B cell (primary cell): Measurements from ENCODE around the gene TMEM30B. TPM values are rescaled to one million over a fixed set of nuclear protein-coding genes. Genes with fewer than 3 reads are reported as not detected.

Experiments used
- ATAC-seq: fragments of 200-7000 bp; cut with Tn5 transposase; one replicate; pipeline ENCODE4 v1.10.0; 2021; ENCODE audit warnings: low read depth, mild to moderate bottlenecking, moderate number of reproducible peaks, moderate library complexity
- CTCF ChIA-PET: fragments of 350-600 bp; sonication (Branson Sonifier 250); formaldehyde crosslinking; loops from one replicate; lab custom pipeline; 2021; ENCODE audit warnings: antibody characterized with exemption, inconsistent platforms; lab: Charles Lee
- POLR2A ChIA-PET: fragments of 350-600 bp; sonication (Branson Sonifier 250); formaldehyde crosslinking; loops from one replicate; lab custom pipeline; 2021; ENCODE audit warnings: antibody characterized with exemption; lab: Charles Lee
- DNase-seq: peaks from one replicate; pipeline ENCODE4 v3.0.0; 2013
- H2AFZ ChIP-seq: 2 replicates; pipeline ENCODE4 v1.6.1; 2012; ENCODE audit warnings: mild to moderate bottlenecking, low read depth, low read length; ENCODE audit not compliant: insufficient read depth, poor library complexity, severe bottlenecking
- H3K27ac ChIP-seq, 2 donors: 1 replicate in 1 of 2; 2 replicates in 1 of 2; pipeline ENCODE4 v1.5.1; 2012 to 2013; ENCODE audit warnings: low read length in 2 of 2, mild to moderate bottlenecking in 2 of 2, moderate library complexity in 1 of 2
- H3K27me3 ChIP-seq, 4 experiments: fragments of 200-600 bp in 1 of 4; sonication (generic) in 1 of 4; replicated peaks in 1 of 4; 1 replicate in 2 of 4; 2 replicates in 2 of 4; pipeline versions ENCODE4 v1.6.1 to v1.7.0; 2013 to 2016; ENCODE audit warnings: low read length in 3 of 4, mild to moderate bottlenecking in 2 of 4, mixed read lengths in 1 of 4, moderate library complexity in 1 of 4; ENCODE audit not compliant: insufficient read depth in 4 of 4, control insufficient read depth in 3 of 4; ENCODE audit errors: control extremely low read depth in 1 of 4
- H3K36me3 ChIP-seq, 2 experiments: replicated peaks in 1 of 2; 1 replicate in 1 of 2; 2 replicates in 1 of 2; pipeline versions ENCODE4 v1.6.1 to v1.7.1; 2013; ENCODE audit warnings: low read length in 1 of 2; ENCODE audit not compliant: insufficient read depth in 2 of 2, control insufficient read depth in 1 of 2; ENCODE audit errors: control extremely low read depth in 1 of 2, extremely low read depth in 1 of 2
- H3K4me1 ChIP-seq, 2 donors: fragments of 200-600 bp in 1 of 2; sonication (generic) in 1 of 2; 1 replicate in 1 of 2; 2 replicates in 1 of 2; pipeline versions ENCODE4 v1.5.1 to v1.6.1; 2013 to 2017; ENCODE audit warnings: low read length in 2 of 2; ENCODE audit not compliant: control insufficient read depth in 2 of 2, insufficient read depth in 2 of 2
- H3K4me2 ChIP-seq: replicated peaks from 2 replicates; pipeline ENCODE3; 2012; ENCODE audit warnings: mild to moderate bottlenecking, low read depth, low read length; ENCODE audit not compliant: poor library complexity, severe bottlenecking
- H3K4me3 ChIP-seq, 5 experiments: fragments of 200-600 bp in 1 of 5; sonication (generic) in 1 of 5; 1 replicate in 3 of 5; 2 replicates in 2 of 5; pipeline versions ENCODE4 v1.5.1 to v1.7.0; 2011 to 2016; ENCODE audit warnings: low read length in 4 of 5, mild to moderate bottlenecking in 4 of 5, low read depth in 2 of 5, control low read depth in 1 of 5, moderate library complexity in 1 of 5; ENCODE audit not compliant: insufficient read depth in 1 of 5; ENCODE audit errors: control extremely low read depth in 1 of 5, extremely low read depth in 1 of 5
- H3K79me2 ChIP-seq: fragments of 200-600 bp; sonication (generic); one replicate; pipeline ENCODE4 v1.6.0; 2016; ENCODE audit warnings: low read length; ENCODE audit not compliant: control insufficient read depth, insufficient read depth
- H3K9ac ChIP-seq: fragments of 200-600 bp; sonication (generic); 2 replicates; pipeline ENCODE4 v1.6.1; 2017; ENCODE audit warnings: mild to moderate bottlenecking, low read length, moderate library complexity
- H3K9me3 ChIP-seq, 3 donors: one replicate each; pipeline versions ENCODE4 v1.6.1 to v1.7.1; 2013; ENCODE audit warnings: low read length in 2 of 3; ENCODE audit not compliant: control insufficient read depth in 2 of 3, insufficient read depth in 1 of 3; ENCODE audit errors: control extremely low read depth in 1 of 3
- H4K20me1 ChIP-seq: 2 replicates; pipeline ENCODE4 v1.6.0; 2012; ENCODE audit warnings: mild to moderate bottlenecking, low read length; ENCODE audit not compliant: insufficient read depth, control insufficient read depth, poor library complexity, severe bottlenecking
- H3K27ac Mint-ChIP-seq: one replicate; pipeline ENCODE4 v1.8.0; 2021; ENCODE audit warnings: mixed read lengths
- H3K27me3 Mint-ChIP-seq: one replicate; pipeline ENCODE4 v1.8.0; 2021; ENCODE audit warnings: mixed read lengths
- H3K4me1 Mint-ChIP-seq: one replicate; pipeline ENCODE4 v1.8.0; 2021; ENCODE audit warnings: mixed read lengths
- H3K4me3 Mint-ChIP-seq: one replicate; pipeline ENCODE4 v1.8.0; 2021; ENCODE audit warnings: mixed read lengths
- H3K9me3 Mint-ChIP-seq: one replicate; pipeline ENCODE4 v1.8.0; 2022; ENCODE audit warnings: mixed read lengths; ENCODE audit not compliant: insufficient read depth
- EZH2 ChIP-seq: IDR thresholded peaks from 2 replicates; pipeline ENCODE4 v1.6.1; 2012; ENCODE audit warnings: borderline replicate concordance, low read depth, mild to moderate bottlenecking, moderate library complexity, low read length; ENCODE audit not compliant: insufficient read depth, poor library complexity, severe bottlenecking
- WGBS: methylation state at CpG from one replicate; pipeline ENCODE4 v1.1.5; 2013; ENCODE audit warnings: missing lambda C conversion rate; ENCODE audit not compliant: insufficient coverage; 5-methylcytosine and 5-hydroxymethylcytosine counted together
- intact Hi-C: fragments of 100-400 bp; cut with micrococcal nuclease; formaldehyde crosslinking; loops from one replicate; pipeline ENCODE4 v1.10.0; 2022
- polyA plus RNA-seq: library from polyadenylated mRNA; depleted of rRNA; stranded (reverse); fragments of >200 nt; gene quantifications from 2 replicates; pipeline ENCODE4 v1.2.3, GENCODE V29; 2012
- total RNA-seq, 2 donors: library from RNA; stranded (reverse); fragments of 120-200 nt in 1 of 2; gene quantifications; 1 replicate in 1 of 2; 2 replicates in 1 of 2; pipeline versions ENCODE4 v1.2.3 to v1.2.4, GENCODE V29; 2013 to 2022
- TF ChIP-seq, protein P1 (sequence below): fragments of 200-600 bp; IDR thresholded peaks from one replicate; pipeline ENCODE4 v1.8.0; 2022; ENCODE audit warnings: antibody characterized with exemption, mild to moderate bottlenecking

Gene TMEM30B
- total and polyA plus RNA-seq, 2 donors (not counting 1 experiment from before 2014, with no cell fraction given), result 0.19 to 0.20 TPM

- no peaks in the 10 kb centered on the region for H3K4me1 Mint-ChIP-seq
- no peaks in the 10 kb centered on the region for H3K9me3 ChIP-seq
- no peak overlapping the region for H3K4me3 Mint-ChIP-seq
- H3K27me3 ChIP-seq, result peaks cover 0 to 10% (median 0%) of the 10 kb centered on the region in 4 experiments
- H3K4me1 ChIP-seq, result no peaks in the 10 kb centered on the region
- no peak overlapping the region for H3K4me2 ChIP-seq
- WGBS, result no CpG with 5 or more reads among the region's 6 CpGs
- no peak overlapping the region for H3K9ac ChIP-seq
- intact Hi-C loops, result no loop called here
- H3K9me3 Mint-ChIP-seq, result no peaks in the 10 kb centered on the region
- H3K79me2 ChIP-seq, result no peaks in the 10 kb centered on the region
- no peak overlapping the region for H2AFZ ChIP-seq
- no peak for TF ChIP-seq EZH2
- TF ChIP-seq, protein P1, sequence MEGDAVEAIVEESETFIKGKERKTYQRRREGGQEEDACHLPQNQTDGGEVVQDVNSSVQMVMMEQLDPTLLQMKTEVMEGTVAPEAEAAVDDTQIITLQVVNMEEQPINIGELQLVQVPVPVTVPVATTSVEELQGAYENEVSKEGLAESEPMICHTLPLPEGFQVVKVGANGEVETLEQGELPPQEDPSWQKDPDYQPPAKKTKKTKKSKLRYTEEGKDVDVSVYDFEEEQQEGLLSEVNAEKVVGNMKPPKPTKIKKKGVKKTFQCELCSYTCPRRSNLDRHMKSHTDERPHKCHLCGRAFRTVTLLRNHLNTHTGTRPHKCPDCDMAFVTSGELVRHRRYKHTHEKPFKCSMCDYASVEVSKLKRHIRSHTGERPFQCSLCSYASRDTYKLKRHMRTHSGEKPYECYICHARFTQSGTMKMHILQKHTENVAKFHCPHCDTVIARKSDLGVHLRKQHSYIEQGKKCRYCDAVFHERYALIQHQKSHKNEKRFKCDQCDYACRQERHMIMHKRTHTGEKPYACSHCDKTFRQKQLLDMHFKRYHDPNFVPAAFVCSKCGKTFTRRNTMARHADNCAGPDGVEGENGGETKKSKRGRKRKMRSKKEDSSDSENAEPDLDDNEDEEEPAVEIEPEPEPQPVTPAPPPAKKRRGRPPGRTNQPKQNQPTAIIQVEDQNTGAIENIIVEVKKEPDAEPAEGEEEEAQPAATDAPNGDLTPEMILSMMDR, result no peak
- peaks cover 24% of the 10 kb centered on the region for H3K27me3 Mint-ChIP-seq
- ATAC-seq (no peak), DNase-seq (no peak)
- H3K36me3 ChIP-seq, result no peaks in the 10 kb centered on the region
- no peak overlapping the region for H3K27ac ChIP-seq
- no peak overlapping the region for H3K27ac Mint-ChIP-seq
- no peak overlapping the region for H3K4me3 ChIP-seq
- POLR2A ChIA-PET, result no interaction called here
- H4K20me1 ChIP-seq, result no peaks in the 10 kb centered on the region
- CTCF ChIA-PET, result no interaction called here
These were observed 53.1 kb downstream of the TMEM30B start for GRCh38 chr14:61227884-61228591.

Other genes with a start within 250 kb of the TMEM30B start
- gene PRKCH, start 40.2 kb upstream of the TMEM30B start, total RNA-seq, result 4.9 and 5.0 TPM in 2 replicates
- 2.0 and 5.1 TPM in 2 replicates for gene PRKCH, start 40.2 kb upstream of the TMEM30B start, polyA plus RNA-seq